Activated CD8-positive, alpha-beta memory T cell treated with anti-CD3 and anti-CD28 coated beads for 36 hours (primary cell): ENCODE measurements around the gene TRPM6. TPM values are rescaled to one million over a fixed set of nuclear protein-coding genes. Genes with fewer than 3 reads are reported as not detected.
"Not testable (repeated sequence)": the region's sequence is repeated elsewhere in the genome, so short reads cannot be mapped to it uniquely, and the experiment has no call there.

Experiments used
- CTCF ChIA-PET: fragments of 350-600 bp; sonication (Branson Sonifier 250); formaldehyde crosslinking; loops from one replicate; lab custom pipeline; 2021; ENCODE audit warnings: antibody characterized with exemption; lab: Charles Lee
- POLR2A ChIA-PET: fragments of 350-600 bp; sonication (Branson Sonifier 250); formaldehyde crosslinking; loops from one replicate; lab custom pipeline; 2021; ENCODE audit warnings: antibody characterized with exemption; lab: Charles Lee
- total RNA-seq, 2 experiments: library from RNA; stranded (reverse); gene quantifications; one replicate each; pipeline ENCODE4 v1.2.3, GENCODE V29; 2021

The TRPM6 gene, protein sequence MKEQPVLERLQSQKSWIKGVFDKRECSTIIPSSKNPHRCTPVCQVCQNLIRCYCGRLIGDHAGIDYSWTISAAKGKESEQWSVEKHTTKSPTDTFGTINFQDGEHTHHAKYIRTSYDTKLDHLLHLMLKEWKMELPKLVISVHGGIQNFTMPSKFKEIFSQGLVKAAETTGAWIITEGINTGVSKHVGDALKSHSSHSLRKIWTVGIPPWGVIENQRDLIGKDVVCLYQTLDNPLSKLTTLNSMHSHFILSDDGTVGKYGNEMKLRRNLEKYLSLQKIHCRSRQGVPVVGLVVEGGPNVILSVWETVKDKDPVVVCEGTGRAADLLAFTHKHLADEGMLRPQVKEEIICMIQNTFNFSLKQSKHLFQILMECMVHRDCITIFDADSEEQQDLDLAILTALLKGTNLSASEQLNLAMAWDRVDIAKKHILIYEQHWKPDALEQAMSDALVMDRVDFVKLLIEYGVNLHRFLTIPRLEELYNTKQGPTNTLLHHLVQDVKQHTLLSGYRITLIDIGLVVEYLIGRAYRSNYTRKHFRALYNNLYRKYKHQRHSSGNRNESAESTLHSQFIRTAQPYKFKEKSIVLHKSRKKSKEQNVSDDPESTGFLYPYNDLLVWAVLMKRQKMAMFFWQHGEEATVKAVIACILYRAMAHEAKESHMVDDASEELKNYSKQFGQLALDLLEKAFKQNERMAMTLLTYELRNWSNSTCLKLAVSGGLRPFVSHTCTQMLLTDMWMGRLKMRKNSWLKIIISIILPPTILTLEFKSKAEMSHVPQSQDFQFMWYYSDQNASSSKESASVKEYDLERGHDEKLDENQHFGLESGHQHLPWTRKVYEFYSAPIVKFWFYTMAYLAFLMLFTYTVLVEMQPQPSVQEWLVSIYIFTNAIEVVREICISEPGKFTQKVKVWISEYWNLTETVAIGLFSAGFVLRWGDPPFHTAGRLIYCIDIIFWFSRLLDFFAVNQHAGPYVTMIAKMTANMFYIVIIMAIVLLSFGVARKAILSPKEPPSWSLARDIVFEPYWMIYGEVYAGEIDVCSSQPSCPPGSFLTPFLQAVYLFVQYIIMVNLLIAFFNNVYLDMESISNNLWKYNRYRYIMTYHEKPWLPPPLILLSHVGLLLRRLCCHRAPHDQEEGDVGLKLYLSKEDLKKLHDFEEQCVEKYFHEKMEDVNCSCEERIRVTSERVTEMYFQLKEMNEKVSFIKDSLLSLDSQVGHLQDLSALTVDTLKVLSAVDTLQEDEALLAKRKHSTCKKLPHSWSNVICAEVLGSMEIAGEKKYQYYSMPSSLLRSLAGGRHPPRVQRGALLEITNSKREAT (N-terminal part only)
- total RNA-seq: under 1 TPM in 1 of 2 experiments, not detected in 1; 0.02 TPM

DNA sequence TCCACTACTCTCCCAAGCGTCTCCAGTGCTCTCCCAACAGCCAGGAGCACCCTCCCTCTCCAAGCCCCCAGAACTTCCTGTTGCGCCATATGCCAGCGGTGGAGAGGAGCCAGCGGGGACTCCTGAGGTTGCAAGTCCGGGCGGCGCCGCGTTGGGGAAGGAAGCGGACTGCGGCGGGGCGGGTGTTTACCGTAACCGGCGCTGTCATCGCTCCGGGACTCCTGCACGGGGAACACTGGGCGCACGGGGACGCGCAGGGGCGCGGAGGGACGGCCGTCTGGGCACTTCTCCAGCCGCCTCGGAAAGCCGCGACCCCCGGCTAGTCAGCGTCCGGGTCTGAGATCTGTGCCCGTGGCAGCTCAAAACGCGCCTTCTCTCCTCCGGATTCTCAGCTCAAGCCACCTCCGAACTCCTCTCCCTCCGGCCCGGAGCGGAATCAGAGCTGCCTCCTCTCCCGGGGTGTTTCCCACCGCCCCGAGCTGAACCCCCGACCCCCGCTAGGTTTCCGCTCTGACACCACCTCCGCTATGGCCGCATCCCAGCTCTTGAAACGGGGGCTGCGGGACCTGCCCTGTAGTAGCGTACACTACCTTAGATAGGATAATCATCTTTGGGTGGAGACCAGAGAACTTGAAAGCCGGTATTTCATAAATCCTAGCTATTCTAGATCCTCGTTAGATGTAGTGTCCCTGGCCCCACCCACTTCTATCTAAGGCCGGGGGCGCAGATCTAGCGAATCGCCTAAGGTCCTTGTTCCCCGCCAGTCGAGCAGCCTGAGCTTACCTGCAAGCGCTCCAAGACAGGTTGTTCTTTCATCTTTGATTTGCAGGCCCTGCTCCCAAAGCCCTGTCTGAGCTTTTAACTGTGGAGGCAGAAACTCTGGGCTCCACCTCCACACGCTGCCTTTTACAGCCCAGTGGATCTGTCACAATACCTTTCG lies at the start of gene TRPM6:
TRPM6 (minus strand) TSS at position 881 of the 940 bp plus-strand sequence; CDS start at position 816, 65 bp downstream.
- ChIA-PET POLR2A (no interaction called here), CTCF (interaction anchor here (0.8 kb wide), 1 partner anchor 8 kb away, joined by 3 read pairs; no protein-coding TSS in a partner anchor)

DNA sequence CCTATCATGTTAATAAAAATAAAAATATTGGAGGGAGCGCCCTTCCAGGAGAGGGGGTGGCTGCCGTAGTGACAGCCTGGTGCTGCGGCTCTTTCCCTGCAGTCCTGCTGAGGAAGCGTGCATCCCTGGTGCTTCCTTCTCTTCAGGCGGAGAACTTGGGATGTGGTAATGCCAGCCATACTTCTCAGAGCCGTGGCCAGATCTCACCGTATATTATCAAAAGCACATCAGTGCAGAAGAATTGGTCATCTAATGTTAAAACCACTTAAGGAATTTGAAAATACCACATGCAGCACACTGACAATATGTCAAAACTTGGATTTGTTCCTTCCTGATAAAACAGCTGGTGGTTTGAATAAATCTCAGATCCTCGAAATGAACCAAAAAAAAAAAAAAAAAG lies 47.3 kb upstream of the TRPM6 start:
- ChIA-PET CTCF (no interaction called here), POLR2A (no interaction called here)

DNA sequence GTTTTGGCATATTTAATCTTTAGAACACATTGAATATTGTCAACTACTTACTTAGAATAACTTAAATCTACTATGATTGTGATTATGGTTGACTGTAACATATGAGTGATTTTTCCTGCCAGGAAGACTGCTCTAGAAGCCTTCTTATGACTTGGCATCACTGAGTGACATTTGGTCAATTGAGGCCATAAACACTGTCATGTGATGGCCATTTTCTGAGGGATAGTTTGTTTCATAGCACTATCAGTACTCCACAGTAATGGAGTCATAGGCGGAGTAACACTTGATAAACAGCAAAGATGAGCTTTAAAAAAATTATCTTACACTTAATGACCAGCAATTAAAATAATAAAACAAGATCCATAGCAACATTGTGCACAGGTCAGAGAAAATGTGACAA lies 34.0 kb upstream of the TRPM6 start:
- CTCF ChIA-PET: no interaction called here

DNA sequence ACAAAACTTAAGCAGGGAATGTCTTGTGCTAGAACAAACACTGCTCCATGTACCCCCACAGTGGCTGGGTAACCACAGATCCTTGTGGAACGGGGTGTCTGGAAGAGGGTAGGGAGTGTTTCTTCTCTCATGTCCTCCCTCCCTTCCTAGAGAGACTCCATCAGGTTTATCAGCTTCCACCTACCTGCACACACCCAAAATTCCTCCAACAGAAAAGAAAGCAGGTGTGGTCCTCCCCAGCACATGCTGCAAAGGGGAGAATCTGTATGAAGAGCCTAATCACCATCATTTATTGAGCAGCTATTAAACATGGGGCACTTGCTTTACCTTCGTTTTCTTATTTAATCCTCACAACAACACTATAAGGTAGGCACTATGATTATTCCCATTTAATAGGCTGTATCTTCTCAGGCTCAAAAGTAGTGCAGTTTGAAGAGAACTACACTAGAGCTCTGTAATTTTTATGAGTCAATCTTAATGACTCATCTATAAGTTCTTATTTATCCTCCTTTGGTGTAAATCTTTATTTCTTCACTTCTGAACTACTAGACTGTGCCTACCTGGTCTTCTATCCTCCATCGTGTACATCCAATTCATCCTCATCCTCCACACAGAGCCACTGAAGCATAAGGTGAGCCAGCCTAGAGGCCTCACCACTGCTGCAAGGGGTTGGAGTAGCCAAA lies 33.4 kb upstream of the TRPM6 start:
- POLR2A ChIA-PET: no interaction called here
- CTCF ChIA-PET: no interaction called here

More for the DNA sequence above, 34.0 kb upstream of the TRPM6 start:
- POLR2A ChIA-PET: no interaction called here

DNA sequence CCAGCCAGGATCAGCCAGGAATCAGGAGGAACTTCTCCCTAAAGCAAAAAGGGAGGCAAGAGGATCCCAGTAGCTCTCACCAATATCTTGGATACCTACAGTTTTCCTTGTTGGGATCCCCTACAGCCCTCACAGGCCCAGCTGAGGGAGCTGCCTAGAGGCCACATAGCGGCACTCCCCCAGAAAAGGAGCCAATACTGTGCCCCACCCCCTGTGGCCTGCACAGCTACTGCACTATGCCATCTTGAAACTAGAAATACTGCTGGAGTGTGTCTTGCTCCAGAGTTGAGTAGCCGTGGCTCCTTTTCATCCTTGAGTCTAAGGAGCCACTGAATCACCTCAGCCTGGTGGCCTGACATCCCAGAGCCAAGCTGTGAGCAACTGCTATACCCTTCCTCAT lies 22.3 kb upstream of the TRPM6 start:
- ChIA-PET POLR2A (no interaction called here), CTCF (no interaction called here)

DNA sequence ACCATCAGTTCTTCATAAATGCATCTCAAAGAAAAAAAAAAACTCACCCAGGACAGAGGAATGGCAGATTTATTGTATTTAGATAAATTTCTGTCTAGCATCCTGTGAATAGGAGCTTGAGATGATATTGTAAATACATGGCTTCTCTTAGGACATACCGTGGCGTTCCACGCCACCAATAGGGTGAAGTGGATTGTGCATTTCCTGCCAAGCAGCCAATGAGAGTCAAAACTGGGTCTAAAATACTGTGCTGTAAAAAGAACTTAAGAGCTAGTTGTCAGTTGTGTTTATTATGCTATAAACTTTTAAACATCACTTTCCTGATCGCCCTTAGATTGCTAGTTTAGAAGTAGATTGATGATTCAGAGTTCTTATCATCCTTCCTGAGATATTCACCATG lies 20.9 kb upstream of the TRPM6 start:
- ChIA-PET CTCF (interaction anchor here (0.6 kb wide), 1 partner anchor 127 kb away, joined by 3 read pairs; no protein-coding TSS in a partner anchor), POLR2A (no interaction called here)

DNA sequence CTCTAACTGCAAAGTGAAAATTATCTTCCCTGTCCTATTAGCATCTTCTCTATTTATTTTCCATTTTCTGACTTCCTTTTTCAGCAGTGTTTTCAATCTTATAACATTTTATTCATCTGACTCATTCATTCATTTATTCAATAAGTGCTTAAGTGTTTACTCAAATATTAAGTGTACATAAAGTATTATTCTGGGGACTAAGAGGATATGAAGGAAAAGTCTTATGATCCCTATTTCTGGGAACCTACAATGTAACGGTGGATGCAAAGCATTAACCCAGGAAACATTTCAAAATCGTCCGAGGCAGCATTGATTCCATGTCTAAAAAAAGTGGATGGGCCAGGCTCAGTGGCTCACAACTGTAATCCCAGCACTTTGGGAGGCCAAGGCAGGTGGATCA lies 19.4 kb upstream of the TRPM6 start:
- POLR2A ChIA-PET: no interaction called here
- CTCF ChIA-PET: no interaction called here

DNA sequence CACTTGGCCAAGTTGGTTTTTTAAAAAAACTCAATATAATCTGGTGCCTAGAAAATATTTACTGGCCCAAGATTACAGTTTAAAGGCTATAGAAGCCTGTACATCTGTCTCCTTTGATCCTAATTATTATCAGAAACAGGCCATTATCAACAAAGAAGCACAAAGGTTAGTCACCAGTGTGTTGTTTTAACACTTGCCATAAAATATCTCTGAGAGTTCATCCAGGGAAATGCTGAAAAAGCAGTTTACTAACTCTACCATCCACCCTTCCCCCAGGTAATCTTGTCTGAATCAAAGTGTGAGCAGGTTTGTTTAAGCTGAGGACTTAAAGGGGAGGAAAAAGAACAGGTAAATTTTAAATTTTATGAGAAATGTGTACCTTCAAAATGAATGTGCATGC lies 13.3 kb upstream of the TRPM6 start:
- ChIA-PET CTCF (no interaction called here), POLR2A (no interaction called here)

DNA sequence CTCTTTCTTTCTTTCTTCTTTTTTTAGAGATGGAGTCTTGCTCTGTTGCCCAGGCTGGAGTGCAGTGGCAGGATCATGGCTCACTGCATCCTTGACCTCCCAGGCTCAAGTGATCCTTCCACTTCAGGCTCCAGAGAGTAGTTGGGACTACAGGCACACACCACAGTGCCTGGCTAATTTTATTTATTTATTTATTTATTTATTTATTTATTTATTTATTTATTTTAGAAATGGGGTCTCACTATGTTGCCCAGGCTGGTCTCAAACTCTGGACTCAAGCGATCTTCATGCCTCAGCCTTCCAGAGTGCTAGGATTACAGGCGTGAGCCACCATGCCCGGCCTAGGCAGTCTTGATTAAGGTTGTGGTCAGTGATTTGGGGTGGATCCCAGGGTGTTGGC lies 728 bp upstream of the TRPM6 start:
- CTCF ChIA-PET, POLR2A ChIA-PET: not testable (repeated sequence)

DNA sequence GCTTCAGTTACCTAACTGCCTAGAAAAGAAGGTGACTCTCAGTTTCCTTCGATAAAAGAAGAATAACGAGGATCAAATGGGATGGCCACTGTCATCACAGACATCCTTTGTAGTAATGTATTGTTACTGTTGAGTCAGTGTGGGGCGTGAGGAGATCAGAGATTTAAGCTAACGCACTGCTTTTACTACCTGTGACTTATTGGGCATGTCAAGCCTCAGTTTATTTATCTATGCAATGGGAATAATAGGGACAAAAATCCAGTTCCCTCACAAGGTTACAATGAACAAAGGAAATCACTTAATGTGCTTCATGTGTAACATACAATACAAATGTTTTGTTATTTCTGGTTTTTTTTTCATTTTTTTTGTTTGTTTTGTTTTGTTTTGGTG lies 255 bp upstream of the TRPM6 start:
- ChIA-PET CTCF (no interaction called here), POLR2A (no interaction called here)

DNA sequence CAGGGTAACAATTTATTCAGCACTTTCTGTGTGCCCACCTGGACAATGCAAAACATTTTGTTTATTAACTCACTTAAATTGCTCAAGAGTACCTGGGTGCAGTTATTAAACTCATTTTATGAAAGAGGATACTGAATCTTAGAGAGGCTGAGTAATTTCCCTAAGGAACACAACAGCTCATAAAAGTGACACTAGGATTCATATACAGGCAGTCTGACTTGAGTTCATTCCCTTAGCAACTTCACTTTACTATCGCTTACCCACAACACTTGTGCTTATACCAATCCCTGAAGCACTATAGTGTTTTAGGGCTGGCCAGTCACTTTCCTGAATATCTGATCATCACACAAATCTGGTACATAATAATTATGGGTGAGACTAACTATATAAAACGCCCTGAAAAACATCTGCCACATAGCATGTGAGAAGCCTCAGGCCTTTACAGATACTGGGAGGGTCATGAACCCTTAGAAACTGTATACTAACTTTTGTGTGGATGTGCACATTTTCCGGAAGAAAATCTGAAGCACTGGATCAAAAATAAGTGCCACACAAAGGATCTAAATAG lies 11.3 kb downstream of the TRPM6 start:
- CTCF ChIA-PET: no interaction called here
- POLR2A ChIA-PET: no interaction called here

DNA sequence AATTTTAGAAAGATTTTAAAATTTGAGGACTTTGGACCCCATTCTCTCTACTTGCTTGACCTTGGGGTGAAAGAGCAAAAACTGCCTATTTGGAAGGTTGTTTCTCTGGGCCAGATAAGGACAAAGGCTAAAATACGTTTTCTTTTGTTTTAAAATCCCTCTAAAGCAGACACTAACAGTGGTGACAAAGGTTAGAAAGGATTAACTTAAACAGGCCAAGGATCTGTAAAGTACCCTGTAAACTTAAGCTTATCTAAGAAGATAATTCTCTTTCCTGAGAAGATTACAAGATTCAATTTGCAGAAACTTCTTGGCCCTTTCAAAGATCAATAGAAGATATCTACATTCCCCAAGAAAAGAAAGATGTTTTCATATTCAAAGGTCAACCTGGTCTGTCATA lies 12.1 kb downstream of the TRPM6 start:
- ChIA-PET POLR2A (no interaction called here), CTCF (no interaction called here)

DNA sequence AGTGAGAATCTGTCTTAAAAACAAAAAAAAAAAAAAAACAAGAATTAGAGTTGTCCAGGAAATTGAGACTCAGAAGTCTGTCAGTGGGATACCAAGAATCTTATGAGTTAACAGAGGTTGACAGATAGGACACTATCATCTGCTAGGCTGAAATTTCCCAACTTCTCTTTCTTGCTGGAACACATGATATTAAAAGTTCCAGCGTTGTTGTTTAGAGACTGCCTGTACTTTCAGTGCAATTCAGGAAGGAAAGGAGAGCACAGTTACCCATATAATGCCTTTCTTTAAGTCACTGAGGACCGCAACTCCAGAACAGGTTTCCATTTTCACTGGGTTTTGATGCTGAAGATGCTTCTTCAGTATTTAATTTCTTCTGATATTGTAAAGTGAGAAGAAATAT lies 13.5 kb downstream of the TRPM6 start:
- ChIA-PET CTCF (no interaction called here), POLR2A (no interaction called here)

DNA sequence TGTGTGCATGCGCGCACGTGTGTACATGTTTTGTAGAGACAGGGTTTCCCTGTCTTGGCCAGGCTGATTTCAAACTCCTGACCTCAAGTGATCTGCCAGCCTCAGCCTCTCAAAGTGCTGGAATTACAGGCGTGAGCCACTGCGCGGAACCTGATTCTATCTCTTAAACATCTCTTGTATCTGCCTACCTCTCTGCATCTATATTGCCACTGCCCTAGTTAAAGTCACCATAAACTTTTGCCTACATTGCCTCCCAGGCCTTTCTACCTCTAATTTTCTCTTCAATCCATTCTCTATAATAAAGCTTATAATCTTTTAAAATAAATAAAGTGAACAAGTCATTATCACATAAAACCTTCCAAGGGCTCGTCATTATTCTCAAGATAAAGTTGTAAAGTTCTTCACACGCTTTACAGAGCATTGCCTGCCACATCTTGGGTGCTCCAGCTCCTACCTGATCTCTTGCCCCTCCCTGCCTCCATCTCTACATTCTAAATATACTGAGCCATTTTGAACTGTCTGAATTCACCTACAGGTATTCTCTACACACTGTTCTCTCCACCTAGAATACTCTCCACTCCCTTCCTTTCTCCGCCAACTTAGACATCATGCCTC lies 15.0 kb downstream of the TRPM6 start:
- POLR2A ChIA-PET: no interaction called here
- CTCF ChIA-PET: no interaction called here

DNA sequence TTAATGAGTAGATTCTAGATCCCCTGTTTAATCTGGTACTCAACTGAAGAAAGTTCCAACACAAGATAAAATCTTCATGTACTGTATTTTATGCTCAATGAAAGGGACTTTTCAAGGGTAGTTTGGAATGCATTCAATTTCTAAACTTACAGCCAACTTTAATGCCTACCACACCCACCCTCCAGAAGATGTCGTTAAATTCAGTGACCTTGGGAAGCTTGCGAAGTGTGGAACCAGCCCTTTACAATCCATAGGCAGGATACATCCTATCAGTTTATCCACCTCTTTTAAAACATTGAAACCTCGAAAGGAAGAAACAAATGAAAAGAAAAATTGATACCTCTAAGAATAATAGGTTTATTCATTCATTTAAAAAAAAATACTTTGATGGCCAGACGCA lies 20.2 kb downstream of the TRPM6 start:
- CTCF ChIA-PET: no interaction called here
- POLR2A ChIA-PET: no interaction called here

DNA sequence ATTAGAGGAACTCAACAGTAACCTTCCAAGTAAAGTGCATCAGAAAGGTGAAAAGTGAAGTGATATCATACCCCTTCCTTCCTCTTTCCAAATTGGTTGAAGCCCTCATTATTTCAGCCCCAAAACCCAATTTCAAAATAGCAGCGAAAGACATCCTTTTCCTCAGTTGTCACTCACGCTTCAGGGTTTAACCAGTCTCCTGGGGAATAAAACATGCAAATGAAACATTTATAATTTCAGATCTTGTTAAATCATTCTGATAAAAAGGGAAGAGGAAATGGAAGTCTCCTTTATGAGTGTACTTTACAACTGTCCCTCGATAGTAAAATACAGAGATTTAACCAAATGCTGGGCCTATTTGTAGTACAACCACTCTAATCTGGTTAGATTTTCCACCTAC lies 22.5 kb downstream of the TRPM6 start:
- ChIA-PET POLR2A (no interaction called here), CTCF (no interaction called here)

DNA sequence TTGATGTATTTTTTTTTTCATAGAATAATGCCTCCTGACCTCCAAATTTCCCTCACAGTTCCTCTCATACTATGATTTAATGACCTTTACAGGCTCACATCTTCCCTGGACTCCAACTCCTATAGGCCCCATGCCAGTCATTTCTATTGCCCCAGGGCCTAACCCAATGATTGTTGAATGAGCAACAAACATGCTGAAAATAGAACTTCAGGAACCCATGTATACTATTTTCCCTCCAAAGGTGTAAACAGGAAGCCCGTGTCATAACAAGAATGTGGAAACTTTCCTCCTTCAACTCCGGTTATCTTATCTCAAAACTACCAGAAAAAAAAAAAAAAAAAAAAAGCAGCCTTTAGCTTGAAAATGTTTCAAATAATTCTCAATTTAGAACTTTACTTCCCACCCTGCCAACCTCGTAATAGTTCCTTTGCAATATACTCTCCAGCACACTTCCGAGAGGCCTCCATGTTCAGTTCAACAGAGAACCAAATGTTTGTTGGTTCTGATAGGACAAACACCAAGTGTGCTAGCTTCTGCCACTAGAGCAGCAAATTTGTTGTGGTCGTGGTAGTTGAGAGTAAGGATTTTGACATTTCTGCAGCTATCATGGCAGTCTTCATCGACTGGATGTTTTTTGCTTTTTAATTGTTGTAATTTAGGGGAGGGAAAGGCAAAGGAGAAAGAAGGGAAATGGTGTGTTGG lies 25.8 kb downstream of the TRPM6 start:
- ChIA-PET POLR2A (no interaction called here), CTCF (interaction anchor here (0.5 kb wide), 1 partner anchor 35 kb away, joined by 4 read pairs; no protein-coding TSS in a partner anchor)
